ENCODE results near the gene ACAP2.

DNA sequence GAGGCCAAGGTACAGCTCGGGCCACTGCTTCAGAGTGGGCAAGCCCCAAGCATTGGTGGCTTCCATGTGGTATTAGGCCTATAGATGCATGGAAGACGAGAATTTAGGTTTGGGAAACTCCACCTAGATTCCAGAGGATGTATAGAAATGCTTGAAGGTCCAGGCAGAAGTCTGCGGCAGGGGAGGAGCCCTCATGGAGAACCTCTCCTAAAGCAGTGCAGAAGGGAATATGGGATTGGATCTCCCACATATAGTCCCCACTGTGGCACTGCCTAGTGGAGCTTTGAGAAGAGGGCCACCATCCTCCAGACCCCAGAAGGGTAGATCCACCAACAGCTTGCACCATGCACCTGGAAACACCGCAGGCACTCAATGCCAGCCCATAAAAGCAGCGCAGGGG is 123.8 kb downstream of the ACAP2 start:
- TF ChIP-seq, protein P1, sequence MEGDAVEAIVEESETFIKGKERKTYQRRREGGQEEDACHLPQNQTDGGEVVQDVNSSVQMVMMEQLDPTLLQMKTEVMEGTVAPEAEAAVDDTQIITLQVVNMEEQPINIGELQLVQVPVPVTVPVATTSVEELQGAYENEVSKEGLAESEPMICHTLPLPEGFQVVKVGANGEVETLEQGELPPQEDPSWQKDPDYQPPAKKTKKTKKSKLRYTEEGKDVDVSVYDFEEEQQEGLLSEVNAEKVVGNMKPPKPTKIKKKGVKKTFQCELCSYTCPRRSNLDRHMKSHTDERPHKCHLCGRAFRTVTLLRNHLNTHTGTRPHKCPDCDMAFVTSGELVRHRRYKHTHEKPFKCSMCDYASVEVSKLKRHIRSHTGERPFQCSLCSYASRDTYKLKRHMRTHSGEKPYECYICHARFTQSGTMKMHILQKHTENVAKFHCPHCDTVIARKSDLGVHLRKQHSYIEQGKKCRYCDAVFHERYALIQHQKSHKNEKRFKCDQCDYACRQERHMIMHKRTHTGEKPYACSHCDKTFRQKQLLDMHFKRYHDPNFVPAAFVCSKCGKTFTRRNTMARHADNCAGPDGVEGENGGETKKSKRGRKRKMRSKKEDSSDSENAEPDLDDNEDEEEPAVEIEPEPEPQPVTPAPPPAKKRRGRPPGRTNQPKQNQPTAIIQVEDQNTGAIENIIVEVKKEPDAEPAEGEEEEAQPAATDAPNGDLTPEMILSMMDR (IDR thresholded peaks at IDR 0.05; ENCODE audit: insufficient read depth, low read depth, low read length): no peak
- no peak for TF ChIP-seq EZH2 (IDR thresholded peaks at IDR 0.05; ENCODE audit: insufficient read depth, low read length)
